Sigmoid colon (tissue), 4 donors: ENCODE measurements around the gene YJU2.
"Not testable (repeated sequence)": the region's sequence is repeated elsewhere in the genome, so short reads cannot be mapped to it uniquely, and the experiment has no call there.

Source experiments
- CTCF ChIP-seq, 4 experiments: fragments of 450-650 bp in 3 of 4; fragments of 200-600 bp in 1 of 4; IDR thresholded peaks; one replicate each; pipeline ENCODE4 v1.5.1; 2016 to 2019; ENCODE audit warnings: antibody characterized with exemption in 4 of 4, mild to moderate bottlenecking in 3 of 4, moderate library complexity in 2 of 4
- EP300 ChIP-seq, 4 donors: sonication (generic); formaldehyde crosslinking; IDR thresholded peaks; one replicate each; pipeline ENCODE4 v1.6.1; 2017; ENCODE audit warnings: antibody characterized with exemption in 4 of 4
- POLR2A ChIP-seq, 2 donors: fragments of 450-650 bp; IDR thresholded peaks; one replicate each; pipeline ENCODE4 v1.6.1; 2016; ENCODE audit warnings: antibody characterized with exemption in 2 of 2, mild to moderate bottlenecking in 2 of 2, moderate library complexity in 2 of 2
- POLR2AphosphoS5 ChIP-seq, 4 donors: sonication (generic); formaldehyde crosslinking; IDR thresholded peaks; one replicate each; pipeline ENCODE4 v1.6.1; 2017; ENCODE audit warnings: antibody characterized with exemption in 4 of 4

- TF ChIP-seq CTCF, POLR2A, EP300, POLR2AphosphoS5 (IDR thresholded peaks at IDR 0.05): not testable (repeated sequence)
Observed at GRCh38 chr19:4230237-4230636, 16.6 kb upstream of the YJU2 start.
